GM21526 (cell line): ENCODE data around the gene LONP2.
A peak's percentile ranks its signal among the peaks of the same experiment; 100 is the strongest.
"Not testable (repeated sequence)": the region's sequence is repeated elsewhere in the genome, so short reads cannot be mapped to it uniquely, and the experiment has no call there.

ENCODE experiments used
- ATAC-seq: cut with Tn5 transposase; IDR thresholded peaks from one replicate; pipeline ENCODE4 v1.9.1; 2021; ENCODE audit warnings: moderate library complexity; ENCODE audit not compliant: unreplicated experiment, low FRiP score

LONP2 gene

GRCh38 chr16:48365601-48366164 is 121.6 kb downstream of the LONP2 start:
- ATAC-seq, result peak; percentile 88

- peak; percentile 70 for ATAC-seq
These were observed 122.3 kb downstream of the LONP2 start for GRCh38 chr16:48366165-48367093.

- no peak for ATAC-seq
These were observed 123.4 kb downstream of the LONP2 start for GRCh38 chr16:48367441-48368049.

- ATAC-seq, result no peak
These were observed 125.7 kb downstream of the LONP2 start for GRCh38 chr16:48369765-48370164.

GRCh38 chr16:48370229-48370628 is 126.1 kb downstream of the LONP2 start:
- no peak for ATAC-seq

- ATAC-seq, result not testable (repeated sequence)
These were observed 126.7 kb downstream of the LONP2 start for GRCh38 chr16:48370668-48371392.

- ATAC-seq, result no peak
These were observed 127.3 kb downstream of the LONP2 start for GRCh38 chr16:48371393-48371780.

- no peak for ATAC-seq
These were observed 128.6 kb downstream of the LONP2 start for GRCh38 chr16:48372744-48373143.

- ATAC-seq, result no peak
These were observed 129.3 kb downstream of the LONP2 start for GRCh38 chr16:48373258-48374029.

GRCh38 chr16:48374255-48374654 is 130.2 kb downstream of the LONP2 start:
- ATAC-seq, result no peak

- not testable (repeated sequence) for ATAC-seq
These were observed 133.2 kb downstream of the LONP2 start for GRCh38 chr16:48377301-48377700.

- no peak for ATAC-seq
These were observed 134.2 kb downstream of the LONP2 start for GRCh38 chr16:48378276-48378675.

- no peak for ATAC-seq
These were observed 134.7 kb downstream of the LONP2 start for GRCh38 chr16:48378836-48379235.

GRCh38 chr16:48381201-48381600 is 137.1 kb downstream of the LONP2 start:
- no peak for ATAC-seq

- ATAC-seq, result no peak
These were observed 138.0 kb downstream of the LONP2 start for GRCh38 chr16:48382131-48382530.

GRCh38 chr16:48383009-48383876 is 139.1 kb downstream of the LONP2 start:
- ATAC-seq, result no peak

- ATAC-seq, result no peak
These were observed 139.9 kb downstream of the LONP2 start for GRCh38 chr16:48383877-48384519.

- peak; percentile 48 for ATAC-seq
These were observed 140.6 kb downstream of the LONP2 start for GRCh38 chr16:48384520-48385252.
